Endothelial cell of umbilical vein (primary cell): ENCODE results near the gene ELOVL1. TPM values are rescaled to one million over a fixed set of nuclear protein-coding genes. Genes with fewer than 3 reads are reported as not detected.

ENCODE experiments used
- BruUV-seq: library from RNA; stranded (reverse); fragments of 400-500 nt; replicated peaks from 2 replicates; lab custom pipeline; 2021; lab: Mats Ljungman, UMichigan
- CTCF ChIA-PET: fragments of 300-600, 350-600 bp; sonication (Branson Sonifier 250); formaldehyde crosslinking; loops from one replicate; lab custom pipeline; 2021; ENCODE audit warnings: antibody characterized with exemption, inconsistent platforms; lab: Charles Lee
- POLR2A ChIA-PET: fragments of 300-600, 350-600 bp; sonication (Branson Sonifier 250); formaldehyde crosslinking; loops from one replicate; lab custom pipeline; 2021; ENCODE audit warnings: antibody characterized with exemption, inconsistent platforms; lab: Charles Lee
- DNase-seq: peaks from one replicate; pipeline ENCODE4 v3.0.0-alpha.2; 2011; ENCODE audit warnings: low read depth, low spot score
- FAIRE-seq: peaks from 2 replicates; lab custom pipeline; 2011; peaks lifted over from hg19 to GRCh38; lab: Jason Lieb, UNC
- H2AFZ ChIP-seq: 2 replicates; pipeline ENCODE4 v1.6.0; 2012; ENCODE audit warnings: low read depth, low read length, control low read depth, inconsistent platforms
- H3K27ac ChIP-seq: 2 replicates; pipeline ENCODE4 v1.5.1; 2011; ENCODE audit warnings: low read depth, mild to moderate bottlenecking, control low read depth, low read length, moderate library complexity; ENCODE audit not compliant: insufficient read depth
- H3K27me3 ChIP-seq, 2 experiments: 2 replicates each; pipeline versions ENCODE4 v1.6.0 to v1.6.1; 2011; ENCODE audit warnings: low read length in 2 of 2, mixed read lengths in 1 of 2; ENCODE audit not compliant: control insufficient read depth in 2 of 2, insufficient read depth in 2 of 2
- H3K36me3 ChIP-seq, 2 experiments: 2 replicates in 1 of 2; 3 replicates in 1 of 2; pipeline ENCODE4 v1.5.1; 2011; ENCODE audit warnings: low read length in 2 of 2, mild to moderate bottlenecking in 1 of 2, moderate library complexity in 1 of 2; ENCODE audit not compliant: control insufficient read depth in 2 of 2, insufficient read depth in 2 of 2; ENCODE audit errors: extremely low read depth in 1 of 2
- H3K4me1 ChIP-seq: 3 replicates; pipeline ENCODE4 v1.5.1; 2011; ENCODE audit warnings: mild to moderate bottlenecking, low read length; ENCODE audit not compliant: control insufficient read depth, insufficient read depth; ENCODE audit errors: extremely low read depth
- H3K4me2 ChIP-seq: 2 replicates; pipeline ENCODE4 v1.6.1; 2011; ENCODE audit warnings: low read length, control low read depth, mixed read lengths; ENCODE audit not compliant: insufficient read depth
- H3K4me3 ChIP-seq, 3 experiments: fragments of 200-600 bp in 1 of 3; sonication (generic), shearing (Covaris generic) in 1 of 3; replicated peaks in 1 of 3; 2 replicates each; pipeline ENCODE4 v1.5.1; 2011 to 2016; ENCODE audit warnings: control low read depth in 3 of 3, low read length in 3 of 3, mild to moderate bottlenecking in 2 of 3, inconsistent platforms in 1 of 3, low read depth in 1 of 3, moderate library complexity in 1 of 3; ENCODE audit not compliant: insufficient read depth in 1 of 3
- H3K79me2 ChIP-seq: 2 replicates; pipeline ENCODE4 v1.6.0; 2012; ENCODE audit warnings: low read length, inconsistent platforms; ENCODE audit not compliant: control insufficient read depth, insufficient read depth
- H3K9ac ChIP-seq: replicated peaks from 2 replicates; pipeline ENCODE3; 2011; ENCODE audit warnings: low read length, control low read depth; ENCODE audit not compliant: insufficient read depth; ENCODE audit errors: extremely low read depth
- H3K9me1 ChIP-seq: replicated peaks from 3 replicates; pipeline ENCODE4 v1.6.0; 2011; ENCODE audit warnings: mild to moderate bottlenecking, low read length; ENCODE audit not compliant: control insufficient read depth, insufficient read depth; ENCODE audit errors: extremely low read depth
- H3K9me3 ChIP-seq: replicated peaks from 2 replicates; pipeline ENCODE4 v1.5.1; 2012; ENCODE audit warnings: low read length, inconsistent platforms; ENCODE audit not compliant: control insufficient read depth, insufficient read depth
- H4K20me1 ChIP-seq: replicated peaks from 2 replicates; pipeline ENCODE3; 2011; ENCODE audit warnings: mild to moderate bottlenecking, low read length; ENCODE audit not compliant: control insufficient read depth, insufficient read depth; ENCODE audit errors: extremely low read depth
- CTCF ChIP-seq, 2 donors: IDR thresholded peaks; 1 replicate in 1 of 2; 2 replicates in 1 of 2; pipeline ENCODE4 v1.5.1; 2011; ENCODE audit warnings: low read length in 2 of 2, mild to moderate bottlenecking in 2 of 2, moderate library complexity in 2 of 2, control low read depth in 1 of 2, inconsistent platforms in 1 of 2, low read depth in 1 of 2; ENCODE audit not compliant: insufficient read depth in 1 of 2; ENCODE audit errors: extremely low read depth in 1 of 2
- EZH2 ChIP-seq: IDR thresholded peaks from 2 replicates; pipeline ENCODE4 v1.6.1; 2012; ENCODE audit warnings: borderline replicate concordance, low read depth, mild to moderate bottlenecking, moderate library complexity, low read length, inconsistent platforms; ENCODE audit not compliant: severe bottlenecking
- FOS ChIP-seq: IDR thresholded peaks from 2 replicates; pipeline ENCODE4 v1.6.1; 2011; ENCODE audit warnings: mild to moderate bottlenecking, low read length, moderate library complexity, borderline replicate concordance; ENCODE audit not compliant: insufficient read depth
- GATA2 ChIP-seq: IDR thresholded peaks from 2 replicates; pipeline ENCODE4 v1.7.0; 2011; ENCODE audit warnings: low read depth, mild to moderate bottlenecking, moderate library complexity, mixed read lengths, low read length; ENCODE audit not compliant: insufficient read length, insufficient read depth
- JUN ChIP-seq: IDR thresholded peaks from 2 replicates; pipeline ENCODE4 v1.6.1; 2011; ENCODE audit warnings: borderline replicate concordance, low read depth; ENCODE audit not compliant: insufficient read length, insufficient read depth
- MAX ChIP-seq: IDR thresholded peaks from 2 replicates; pipeline ENCODE4 v1.6.1; 2011; ENCODE audit not compliant: insufficient read depth, insufficient read length
- MYC ChIP-seq: IDR thresholded peaks from one replicate; pipeline ENCODE4 v1.6.1; 2011; ENCODE audit warnings: mild to moderate bottlenecking, low read depth, low read length
- POLR2A ChIP-seq: IDR thresholded peaks from 2 replicates; pipeline ENCODE4 v1.6.1; 2012; ENCODE audit warnings: low read depth, mild to moderate bottlenecking, control low read depth, low read length
- POLR2AphosphoS5 ChIP-seq: IDR thresholded peaks from 2 replicates; pipeline ENCODE4 v1.6.1; 2012; ENCODE audit warnings: low read depth, mild to moderate bottlenecking, control low read depth, low read length, moderate library complexity; ENCODE audit not compliant: insufficient read depth
- dilution Hi-C: fragments of 300-500 bp; cut with MboI; formaldehyde crosslinking; loops from one replicate; pipeline ENCODE4 v1.15.0; 2019; ENCODE audit warnings: low sequenced_read_pairs; ENCODE audit not compliant: extremely low pct_ligation_motif_present
- intact Hi-C: fragments of 100-400 bp; cut with micrococcal nuclease; formaldehyde crosslinking; loops from one replicate; pipeline ENCODE4 v1.10.0; 2022
- polyA plus RNA-seq, 4 experiments: library from polyadenylated mRNA; depleted of rRNA in 3 of 4; stranded (reverse) in 3 of 4; unstranded in 1 of 4; fragments of >200 nt; gene quantifications; 2 replicates each; pipeline versions ENCODE4 v1.2.1 to v1.2.3, GENCODE V29; 2011 to 2012; ENCODE audit warnings: missing spikeins in 1 of 4
- total RNA-seq: library from RNA; stranded (reverse); gene quantifications from 2 replicates; pipeline ENCODE4 v1.2.3, GENCODE V29; 2021

The ELOVL1 gene
- total and polyA plus RNA-seq, 2 donors (not counting 3 experiments of a cell fraction or from before 2014, with no cell fraction given), result 134 to 303 TPM

GRCh38 chr1:43334453-43335205 is 33.2 kb downstream of the ELOVL1 start:
- Histone ChIP-seq H3K4me1 (peaks cover 8% of the 10 kb centered on the region), H3K9ac (no peak overlapping the region), H3K27ac (no peak overlapping the region), H2AFZ (no peak overlapping the region), H3K36me3 (no peaks in the 10 kb centered on the region), H3K4me3 (no peak overlapping the region), H3K4me2 (no peak overlapping the region), H3K79me2 (no peaks in the 10 kb centered on the region), H3K9me1 (no peaks in the 10 kb centered on the region), H3K27me3 (no peaks in the 10 kb centered on the region), H4K20me1 (no peaks in the 10 kb centered on the region), H3K9me3 (no peaks in the 10 kb centered on the region)
- TF ChIP-seq JUN (no peak), MAX (no peak), MYC (no peak), FOS (no peak), CTCF (IDR thresholded peaks at IDR 0.05; ENCODE audit: extremely low read depth in 1 of 2, insufficient read depth in 1 of 2, low read depth in 1 of 2, low read length in 2 of 2) (no peak), GATA2 (no peak), EZH2 (no peak), POLR2A (no peak), POLR2AphosphoS5 (no peak)
- no TSS peak for BruUV-seq
- ChIA-PET CTCF (no interaction called here), POLR2A (no interaction called here)
- DNase-seq, result no peak
- FAIRE-seq, result no peak
- dilution Hi-C loops, result no loop called here
- intact Hi-C loops, result no loop called here
